SK-N-MC (cell line): Measurements from ENCODE around the gene DCN.

Source experiments
- EZH2 ChIP-seq: fragments of 200-600 bp; sonication (generic); IDR thresholded peaks from one replicate; pipeline ENCODE4 v1.6.1; 2017; ENCODE audit warnings: antibody characterized with exemption
- POLR2AphosphoS5 ChIP-seq: IDR thresholded peaks from 2 replicates; pipeline ENCODE4 v1.6.1; 2012; ENCODE audit warnings: mild to moderate bottlenecking, low read depth, low read length, borderline replicate concordance

DNA sequence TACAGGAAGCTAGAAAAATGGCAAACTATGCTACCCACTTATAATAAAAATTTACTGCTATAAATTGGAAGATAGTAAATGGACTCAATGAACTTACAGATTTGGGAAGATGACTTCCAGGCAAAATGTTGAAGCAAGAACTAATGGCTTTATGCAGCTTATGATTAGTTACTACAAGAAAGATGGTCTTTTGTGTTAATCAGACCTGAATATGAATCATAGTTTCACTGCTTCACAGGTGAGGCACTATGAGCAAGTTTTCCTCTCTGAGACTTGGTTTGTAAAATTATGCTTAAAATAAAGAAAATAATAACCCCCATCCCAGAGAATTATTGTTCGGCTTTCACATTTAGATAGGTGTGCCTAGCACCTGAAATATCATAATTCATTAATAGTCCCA is 19.8 kb upstream of the DCN start:
- TF ChIP-seq EZH2 (no peak), POLR2AphosphoS5 (no peak)
